GM12891 (cell line): ENCODE results near the gene ATP6V0E1.

Experiments used
- DNase-seq: peaks from one replicate; pipeline ENCODE4 v3.0.0; 2011; ENCODE audit warnings: low spot score; ENCODE audit not compliant: insufficient read length
- FAIRE-seq: peaks from 2 replicates; lab custom pipeline; 2011; peaks lifted over from hg19 to GRCh38; lab: Jason Lieb, UNC
- PAX5 ChIP-seq: IDR thresholded peaks from 2 replicates; pipeline ENCODE4 v1.6.1; 2011; ENCODE audit warnings: low read length, moderate library complexity, mild to moderate bottlenecking; ENCODE audit not compliant: insufficient read depth, severe bottlenecking
- POLR2A ChIP-seq: IDR thresholded peaks from 2 replicates; pipeline ENCODE4 v1.6.1; 2011; ENCODE audit warnings: low read depth, low read length, control low read depth
- POLR2AphosphoS5 ChIP-seq: IDR thresholded peaks from 2 replicates; pipeline ENCODE4 v1.6.1; 2011; ENCODE audit warnings: low read depth, low read length, control low read depth
- POU2F2 ChIP-seq: IDR thresholded peaks from 2 replicates; pipeline ENCODE4 v1.6.1; 2011; ENCODE audit warnings: low read depth, mild to moderate bottlenecking, control low read depth, low read length, moderate library complexity
- SPI1 ChIP-seq: IDR thresholded peaks from 2 replicates; pipeline ENCODE4 v1.6.1; 2011; ENCODE audit warnings: low read depth, low read length, control low read depth
- TAF1 ChIP-seq: IDR thresholded peaks from 2 replicates; pipeline ENCODE4 v1.6.1; 2011; ENCODE audit warnings: low read depth, low read length, control low read depth

Gene ATP6V0E1

GRCh38 chr5:172956228-172956627 lies 27.3 kb upstream of the ATP6V0E1 start:
- DNase-seq (no peak), FAIRE-seq (no peak)
- TF ChIP-seq TAF1 = no peak
- no peak for TF ChIP-seq POU2F2
- no peak for TF ChIP-seq SPI1
- no peak for TF ChIP-seq POLR2A
- no peak for TF ChIP-seq POLR2AphosphoS5
- TF ChIP-seq PAX5 = no peak

- TF ChIP-seq POLR2AphosphoS5 = no peak
- TF ChIP-seq SPI1 = no peak
- TF ChIP-seq POLR2A = no peak
- no peak for TF ChIP-seq TAF1
- no peak for TF ChIP-seq PAX5
- no peak for TF ChIP-seq POU2F2
- DNase-seq (no peak), FAIRE-seq (no peak)
Observed at GRCh38 chr5:172956936-172957335, 26.6 kb upstream of the ATP6V0E1 start.

- no peak for FAIRE-seq
- no peak for DNase-seq
- TF ChIP-seq POLR2A (no peak), TAF1 (no peak), POU2F2 (no peak), SPI1 (no peak), POLR2AphosphoS5 (no peak), PAX5 (no peak)
Observed at GRCh38 chr5:172957458-172957857, 26.1 kb upstream of the ATP6V0E1 start.

- peak; percentile 84 for DNase-seq
Observed at GRCh38 chr5:172958331-172959046, 25.1 kb upstream of the ATP6V0E1 start.

DNA sequence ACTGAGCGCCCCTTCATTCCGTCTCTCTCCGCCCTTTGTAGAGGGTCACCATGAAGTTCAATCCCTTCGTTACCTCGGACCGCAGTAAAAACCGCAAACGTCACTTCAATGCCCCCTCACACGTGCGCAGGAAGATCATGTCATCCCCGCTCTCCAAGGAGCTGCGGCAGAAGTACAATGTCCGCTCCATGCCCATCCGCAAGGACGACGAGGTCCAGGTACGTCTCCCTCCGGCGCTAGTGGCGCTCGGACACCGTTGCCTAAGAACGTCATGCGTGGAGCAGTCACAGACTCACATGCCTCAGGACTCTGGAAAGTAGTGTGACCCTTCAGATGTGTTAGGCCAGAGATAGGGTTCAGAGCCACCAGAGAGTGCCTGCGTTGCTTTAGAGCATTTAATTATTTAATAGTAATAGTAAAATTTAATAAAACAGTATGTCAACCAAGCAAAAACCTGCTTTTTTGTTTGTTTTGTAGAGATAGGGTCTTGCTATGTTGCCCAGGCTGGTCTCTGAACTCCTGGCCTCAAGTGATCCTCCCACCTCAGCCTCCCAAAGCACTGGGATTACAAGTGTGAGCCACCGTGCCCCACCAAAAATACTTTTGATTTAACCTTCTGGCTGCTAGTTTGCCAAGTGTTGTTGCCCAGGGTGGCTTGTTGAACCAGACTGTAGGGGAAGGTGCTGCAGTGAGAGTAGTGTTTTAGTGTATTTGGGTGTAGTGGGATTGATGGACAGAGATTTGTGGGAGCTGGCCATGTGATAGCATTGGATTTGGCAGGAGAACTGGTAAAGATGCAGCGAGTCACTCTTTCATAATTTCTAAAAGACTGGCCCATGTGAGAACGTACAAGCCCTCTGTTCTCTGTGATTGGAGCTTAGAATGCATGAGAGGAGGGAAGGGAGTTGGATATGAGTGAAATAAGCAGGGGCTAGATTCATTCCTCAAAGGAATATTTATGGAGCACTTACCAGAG lies 23.5 kb upstream of the ATP6V0E1 start:
- no peak for FAIRE-seq
- no peak for DNase-seq
- TF ChIP-seq TAF1 (no peak), PAX5 (no peak)

More at GRCh38 chr5:172958331-172959046, 25.1 kb upstream of the ATP6V0E1 start:
- TF ChIP-seq PAX5 = no peak
- no peak for TF ChIP-seq POLR2AphosphoS5
- TF ChIP-seq TAF1 = no peak
- no peak for TF ChIP-seq SPI1
- TF ChIP-seq POLR2A = no peak
- no peak for TF ChIP-seq POU2F2
- no peak for FAIRE-seq

DNA sequence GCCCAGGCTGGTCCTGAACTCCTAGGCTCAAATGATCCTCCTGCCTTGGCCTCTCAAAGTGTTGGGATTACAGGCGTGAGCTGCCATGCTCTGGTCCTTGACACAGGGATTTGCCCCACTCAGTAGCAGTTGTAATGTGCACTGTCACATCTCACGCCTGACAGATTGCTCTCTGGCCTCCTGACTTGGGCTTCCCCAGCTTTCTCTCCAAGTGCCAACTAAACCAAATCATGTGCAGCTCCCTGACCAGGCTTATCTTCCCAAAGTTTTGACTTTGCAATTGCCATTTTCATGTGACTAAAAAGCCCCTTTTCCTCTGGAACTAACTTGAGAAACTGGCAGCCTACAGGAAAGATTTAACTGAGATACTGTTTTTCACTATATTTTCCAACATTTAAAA lies 13.7 kb upstream of the ATP6V0E1 start:
- FAIRE-seq = no peak
- no peak for TF ChIP-seq SPI1
- no peak for TF ChIP-seq POLR2AphosphoS5
- no peak for TF ChIP-seq TAF1
- no peak for TF ChIP-seq PAX5
- no peak for TF ChIP-seq POLR2A
- TF ChIP-seq POU2F2 = no peak
- DNase-seq = no peak

DNA sequence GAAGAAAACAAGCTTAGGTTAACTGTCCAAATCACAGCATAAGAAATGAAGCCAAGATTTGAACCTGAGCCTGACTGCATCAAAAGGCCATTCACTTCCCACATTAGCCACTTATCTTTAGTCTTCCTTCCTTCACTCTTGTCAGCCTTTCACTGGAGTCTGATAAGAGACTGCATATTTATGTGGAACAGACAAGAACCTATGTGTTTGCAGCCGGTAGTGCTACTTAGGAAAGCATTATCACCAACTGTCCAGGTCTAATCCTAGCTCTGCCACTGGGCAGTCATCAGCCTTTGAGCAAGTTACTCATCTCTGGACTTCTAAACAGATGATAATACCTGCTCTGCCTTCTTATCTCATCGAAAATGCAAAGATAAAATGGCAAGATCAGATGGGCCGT lies 12.1 kb upstream of the ATP6V0E1 start:
- DNase-seq (no peak), FAIRE-seq (no peak)
- TF ChIP-seq POLR2A = no peak

GRCh38 chr5:172972552-172972951 lies 11.0 kb upstream of the ATP6V0E1 start:
- no peak for TF ChIP-seq POU2F2
- FAIRE-seq (no peak), DNase-seq (no peak)

- no peak for FAIRE-seq
Observed at GRCh38 chr5:172973127-172973916, 10.2 kb upstream of the ATP6V0E1 start.

DNA sequence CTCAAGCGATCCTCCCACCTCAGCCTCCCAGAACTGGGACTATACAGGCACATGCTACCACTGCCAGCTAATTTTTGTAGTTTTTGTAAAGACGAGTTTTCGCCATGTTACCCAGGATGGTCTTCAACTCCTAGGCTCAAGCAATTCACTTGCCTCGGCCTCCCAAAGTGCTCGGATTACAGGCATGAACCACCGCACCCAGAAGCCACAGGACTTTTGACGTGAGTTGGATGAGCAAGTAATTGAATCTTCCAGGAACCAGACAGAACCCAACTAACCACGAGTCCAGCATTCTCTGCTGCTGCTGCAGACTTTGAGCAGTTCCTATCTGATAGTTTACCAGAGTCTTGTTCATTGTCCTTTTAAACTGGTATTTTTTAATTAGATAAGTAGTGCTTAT lies 9.6 kb upstream of the ATP6V0E1 start:
- TF ChIP-seq POLR2A (no peak), POLR2AphosphoS5 (no peak), POU2F2 (no peak), SPI1 (no peak), PAX5 (no peak), TAF1 (no peak)
- no peak for FAIRE-seq

More at GRCh38 chr5:172973127-172973916, 10.2 kb upstream of the ATP6V0E1 start:
- no peak for DNase-seq
- no peak for TF ChIP-seq TAF1
- no peak for TF ChIP-seq PAX5
- TF ChIP-seq SPI1 = no peak
- TF ChIP-seq POU2F2 = no peak
- no peak for TF ChIP-seq POLR2A
- no peak for TF ChIP-seq POLR2AphosphoS5

More for the DNA sequence above, 9.6 kb upstream of the ATP6V0E1 start:
- no peak for DNase-seq
